EH (cell line): ENCODE results near the gene CPE.

Experiments used
- DNase-seq: peaks from one replicate; pipeline ENCODE4 v3.0.0-alpha.2; 2015; ENCODE audit warnings: low read depth

CPE gene

GRCh38 chr4:165364452-165365080 is 14.2 kb upstream of the CPE start:
- no peak for DNase-seq

GRCh38 chr4:165367040-165367439 is 11.8 kb upstream of the CPE start:
- DNase-seq: no peak

- DNase-seq: no peak
These were observed 10.7 kb upstream of the CPE start for GRCh38 chr4:165368114-165368513.

GRCh38 chr4:165368567-165368966 is 10.2 kb upstream of the CPE start:
- DNase-seq: no peak

- no peak for DNase-seq
These were observed 9.3 kb upstream of the CPE start for GRCh38 chr4:165369522-165369921.

- no peak for DNase-seq
These were observed 8.3 kb upstream of the CPE start for GRCh38 chr4:165370530-165370929.

GRCh38 chr4:165375465-165375864 is 3.3 kb upstream of the CPE start:
- no peak for DNase-seq

GRCh38 chr4:165378398-165378744 is 437 bp upstream of the CPE start:
- DNase-seq: no peak

GRCh38 chr4:165379678-165380064 is 863 bp downstream of the CPE start:
- DNase-seq: no peak

- DNase-seq: no peak
These were observed 2.0 kb downstream of the CPE start for GRCh38 chr4:165380805-165381204.

- DNase-seq: no peak
These were observed 3.1 kb downstream of the CPE start for GRCh38 chr4:165381821-165382373.

- no peak for DNase-seq
These were observed 3.8 kb downstream of the CPE start for GRCh38 chr4:165382640-165383039.

GRCh38 chr4:165383591-165384073 is 4.8 kb downstream of the CPE start:
- DNase-seq: peak; percentile 7

GRCh38 chr4:165384186-165384585 is 5.4 kb downstream of the CPE start:
- DNase-seq: no peak

- DNase-seq: peak; percentile 14
These were observed 5.8 kb downstream of the CPE start for GRCh38 chr4:165384598-165384997.

GRCh38 chr4:165385126-165385525 is 6.3 kb downstream of the CPE start:
- no peak for DNase-seq

GRCh38 chr4:165386328-165386727 is 7.5 kb downstream of the CPE start:
- DNase-seq: no peak

GRCh38 chr4:165388756-165389155 is 9.9 kb downstream of the CPE start:
- no peak for DNase-seq

- DNase-seq: no peak
These were observed 14.2 kb downstream of the CPE start for GRCh38 chr4:165393051-165393450.

- DNase-seq: no peak
These were observed 14.9 kb downstream of the CPE start for GRCh38 chr4:165393704-165394103.

GRCh38 chr4:165394275-165394674 is 15.5 kb downstream of the CPE start:
- DNase-seq: peak; percentile 3

GRCh38 chr4:165398570-165398969 is 19.8 kb downstream of the CPE start:
- DNase-seq: peak; percentile 3

GRCh38 chr4:165402375-165402774 is 23.6 kb downstream of the CPE start:
- no peak for DNase-seq

- no peak for DNase-seq
These were observed 24.2 kb downstream of the CPE start for GRCh38 chr4:165403048-165403447.
